OCI-LY7 (cell line): Measurements from ENCODE around the gene CERS4. TPM values are rescaled to one million over a fixed set of nuclear protein-coding genes. Genes with fewer than 3 reads are reported as not detected.
"Not testable (repeated sequence)": the region's sequence is repeated elsewhere in the genome, so short reads cannot be mapped to it uniquely, and the experiment has no call there.

Experiments
- BruUV-seq: library from RNA; stranded (reverse); fragments of 400-500 nt; replicated peaks from 2 replicates; lab custom pipeline; 2021; lab: Mats Ljungman, UMichigan
- CTCF ChIA-PET: fragments of 300-600 bp; sonication (Branson Sonifier 250); formaldehyde crosslinking; loops from one replicate; lab custom pipeline; 2022; ENCODE audit warnings: antibody characterized with exemption; ENCODE audit not compliant: unreplicated experiment; lab: Charles Lee
- POLR2A ChIA-PET: fragments of 300-600 bp; sonication (Branson Sonifier 250); formaldehyde crosslinking; loops from one replicate; lab custom pipeline; 2022; ENCODE audit warnings: antibody characterized with exemption; lab: Charles Lee
- DNase-seq: peaks from one replicate; pipeline ENCODE4 v3.0.0-alpha.2; 2015; ENCODE audit warnings: low spot score
- H2AFZ ChIP-seq: fragments of 200-600 bp; sonication (generic), shearing (Covaris generic); 2 replicates; pipeline ENCODE4 v1.6.1; 2014; ENCODE audit warnings: mild to moderate bottlenecking, antibody characterized with exemption, low read length, moderate library complexity
- H3K27ac ChIP-seq: fragments of 200-600 bp; sonication (generic); 2 replicates; pipeline ENCODE4 v1.5.1; 2014; ENCODE audit warnings: mixed run types, low read depth, mild to moderate bottlenecking, moderate library complexity, low read length, inconsistent platforms; ENCODE audit not compliant: poor library complexity, severe bottlenecking
- H3K36me3 ChIP-seq: fragments of 200-600 bp; sonication (generic); 2 replicates; pipeline ENCODE4 v1.6.1; 2014; ENCODE audit warnings: mild to moderate bottlenecking, antibody characterized with exemption, low read length, moderate library complexity, mixed read lengths; ENCODE audit not compliant: insufficient read depth
- H3K4me1 ChIP-seq: fragments of 200-600 bp; sonication (generic); 2 replicates; pipeline ENCODE4 v1.5.1; 2014; ENCODE audit warnings: mild to moderate bottlenecking, low read length; ENCODE audit not compliant: insufficient read depth, poor library complexity, severe bottlenecking
- H3K4me2 ChIP-seq: fragments of 200-600 bp; sonication (generic); 2 replicates; pipeline ENCODE4 v1.6.1; 2014; ENCODE audit warnings: mild to moderate bottlenecking, low read length
- H3K4me3 ChIP-seq: fragments of 200-600 bp; sonication (generic); 2 replicates; pipeline ENCODE4 v1.5.1; 2014; ENCODE audit warnings: mild to moderate bottlenecking, low read depth, low read length; ENCODE audit not compliant: poor library complexity, severe bottlenecking
- H3K79me2 ChIP-seq: fragments of 200-600 bp; sonication (generic); 2 replicates; pipeline ENCODE4 v1.6.1; 2016; ENCODE audit warnings: low read depth, mild to moderate bottlenecking, low read length, moderate library complexity, mixed read lengths; ENCODE audit not compliant: insufficient read depth
- H3K9me2 ChIP-seq: fragments of 200-600 bp; sonication (generic); 2 replicates; pipeline ENCODE4 v1.6.1; 2016; ENCODE audit warnings: mild to moderate bottlenecking, low read length, mixed read lengths; ENCODE audit not compliant: insufficient read depth
- H3K9me3 ChIP-seq: fragments of 200-600 bp; sonication (generic); 2 replicates; pipeline ENCODE4 v1.6.1; 2014; ENCODE audit warnings: mild to moderate bottlenecking, mixed run types, low read length, mixed read lengths
- H4K20me1 ChIP-seq: fragments of 200-600 bp; sonication (generic); 2 replicates; pipeline ENCODE4 v1.6.1; 2014; ENCODE audit warnings: mild to moderate bottlenecking, antibody characterized with exemption, low read length, moderate library complexity, mixed read lengths; ENCODE audit not compliant: insufficient read depth
- CTCF ChIP-seq: fragments of 200-600 bp; sonication (generic); conservative IDR thresholded peaks from 2 replicates; pipeline ENCODE4 v1.5.1; 2014; ENCODE audit warnings: mild to moderate bottlenecking, antibody characterized with exemption, low read length, moderate library complexity, mixed read lengths
- EZH2phosphoT487 ChIP-seq: fragments of 200-600 bp; sonication (generic); IDR thresholded peaks from 2 replicates; pipeline ENCODE4 v1.6.1; 2018; ENCODE audit warnings: low read depth, borderline replicate concordance, mild to moderate bottlenecking, mixed run types, antibody characterized with exemption, low read length, moderate library complexity, mixed read lengths
- intact Hi-C: fragments of 100-400 bp; cut with micrococcal nuclease; formaldehyde crosslinking; loops from one replicate; pipeline ENCODE4 v1.10.0; 2022; ENCODE audit not compliant: unreplicated experiment
- total RNA-seq, 2 experiments: library from RNA; depleted of rRNA in 1 of 2; stranded (reverse); fragments of >200 nt in 1 of 2; shearing (Covaris generic) in 1 of 2; gene quantifications; 2 replicates each; pipeline ENCODE4 v1.2.3, GENCODE V29; 2014 to 2022

CERS4 gene
- total RNA-seq, 2 experiments from 2014 or later: 36.8 to 54.9 TPM

GRCh38 chr19:8265872-8266271 lies 56.7 kb downstream of the CERS4 start:
- no peaks in the 10 kb centered on the region for H3K79me2 ChIP-seq
- H4K20me1 ChIP-seq: no peaks in the 10 kb centered on the region
- DNase-seq: no peak
- peaks cover 27% of the 10 kb centered on the region for H3K4me1 ChIP-seq
- intact Hi-C loops: loop anchor here (5.0 kb wide), 3 partner anchors 56 to 324 kb away; partner anchors contain the start of genes NDUFA7, RPS28 and TIMM44
- ChIA-PET POLR2A (interaction anchor here (0.6 kb wide), 1 partner anchor 251 kb away, joined by 3 read pairs; no protein-coding TSS in a partner anchor), CTCF (no interaction called here)
- no peak overlapping the region for H2AFZ ChIP-seq
- H3K4me2 ChIP-seq: no peak overlapping the region
- no peaks in the 10 kb centered on the region for H3K9me3 ChIP-seq
- H3K4me3 ChIP-seq: no peak overlapping the region
- no peak overlapping the region for H3K27ac ChIP-seq
- BruUV-seq: no TSS peak
- peaks cover 9% of the 10 kb centered on the region; the same call in 1 of the 2 replicates for H3K36me3 ChIP-seq
- TF ChIP-seq EZH2phosphoT487: no peak
- no peak for TF ChIP-seq CTCF
- no peaks in the 10 kb centered on the region for H3K9me2 ChIP-seq

DNA sequence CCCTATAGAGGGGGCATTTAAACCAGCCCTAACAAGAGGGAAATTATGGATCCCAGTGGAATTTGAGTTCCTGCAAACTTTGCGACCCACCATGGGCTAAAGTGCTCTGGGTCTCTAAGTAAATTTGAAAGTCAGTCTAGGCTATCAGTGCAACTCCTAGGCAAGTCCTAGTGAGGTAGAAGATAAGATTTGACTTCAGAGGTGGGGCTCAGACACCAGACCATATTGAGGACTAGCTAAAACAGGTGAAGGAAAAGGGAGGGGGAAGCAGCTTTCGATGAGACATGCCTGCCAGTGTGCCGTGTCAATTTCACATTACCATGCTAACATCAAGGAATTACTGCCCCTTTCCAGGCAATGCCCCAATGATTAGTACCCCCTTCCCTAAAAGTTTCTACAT lies 60.6 kb downstream of the CERS4 start:
- peak overlapping the region; percentile 83 for H3K4me2 ChIP-seq
- POLR2A ChIA-PET: no interaction called here
- no peak overlapping the region for H2AFZ ChIP-seq

GRCh38 chr19:8276508-8276907 lies 67.3 kb downstream of the CERS4 start:
- POLR2A ChIA-PET, H3K79me2 ChIP-seq, DNase-seq, H3K36me3 ChIP-seq, H3K9me3 ChIP-seq, H3K9me2 ChIP-seq, H2AFZ ChIP-seq, H3K4me1 ChIP-seq, intact Hi-C loops, BruUV-seq, H3K27ac ChIP-seq, H3K4me3 ChIP-seq, H3K4me2 ChIP-seq, CTCF ChIA-PET, H4K20me1 ChIP-seq: not testable (repeated sequence)

More for the DNA sequence above, 60.6 kb downstream of the CERS4 start:
- no TSS peak for BruUV-seq
- CTCF ChIA-PET: no interaction called here
- H3K9me3 ChIP-seq: no peaks in the 10 kb centered on the region
- H3K9me2 ChIP-seq: no peaks in the 10 kb centered on the region
- TF ChIP-seq EZH2phosphoT487 (no peak), CTCF (no peak)
- peaks cover 27% of the 10 kb centered on the region for H3K4me1 ChIP-seq
- H3K36me3 ChIP-seq: no peaks in the 10 kb centered on the region
- DNase-seq: no peak
- no peak overlapping the region for H3K27ac ChIP-seq
- no peaks in the 10 kb centered on the region for H4K20me1 ChIP-seq
- H3K79me2 ChIP-seq: no peaks in the 10 kb centered on the region
- no peak overlapping the region for H3K4me3 ChIP-seq
- intact Hi-C loops: loop anchor here (5.0 kb wide), 3 partner anchors 53 to 327 kb away; partner anchors contain the start of genes NDUFA7, RPS28 and TIMM44

DNA sequence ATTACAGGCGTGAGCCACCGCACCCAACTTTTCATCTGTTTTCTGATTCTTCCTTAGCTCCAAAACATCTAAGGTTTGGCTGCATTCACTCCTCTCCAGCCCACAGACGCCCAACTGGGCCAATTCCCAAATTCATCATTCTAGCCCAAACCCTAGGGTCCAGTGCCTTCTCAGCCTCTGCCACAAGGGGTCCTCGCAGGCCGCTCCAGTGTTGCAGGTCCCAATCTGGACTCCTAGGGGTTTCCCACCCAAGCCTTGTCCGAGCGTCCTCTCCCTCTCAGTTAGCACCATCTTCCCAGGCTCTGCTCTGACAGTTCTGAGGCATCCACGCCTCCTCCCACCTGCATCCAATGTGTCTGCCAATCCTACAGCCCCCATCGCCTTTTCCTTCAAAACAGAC lies 82.2 kb downstream of the CERS4 start:
- BruUV-seq, H3K9me2 ChIP-seq, H3K4me2 ChIP-seq, H3K36me3 ChIP-seq, H3K9me3 ChIP-seq, H3K27ac ChIP-seq, DNase-seq, H4K20me1 ChIP-seq, H3K4me3 ChIP-seq, H2AFZ ChIP-seq, POLR2A ChIA-PET, intact Hi-C loops, H3K4me1 ChIP-seq, H3K79me2 ChIP-seq, CTCF ChIA-PET: not testable (repeated sequence)
